ENCODE data around the gene STON2.
A peak's percentile ranks its signal among the peaks of the same experiment; 100 is the strongest.

Gene STON2

GRCh38 chr14:81222126-81222525, 178.0 kb downstream of the STON2 start:
- FAIRE-seq, result no peak
- no peak for DNase-seq (ENCODE audit: insufficient read length)
- TF ChIP-seq POLR2A (IDR thresholded peaks at IDR 0.05; ENCODE audit: low read depth, low read length), result no peak
- no peak for TF ChIP-seq POLR2AphosphoS5 (IDR thresholded peaks at IDR 0.05; ENCODE audit: low read depth, low read length)
- no peak for TF ChIP-seq TAF1 (IDR thresholded peaks at IDR 0.05; ENCODE audit: borderline replicate concordance, low read depth, low read length)

GRCh38 chr14:81221579-81222102, 178.5 kb downstream of the STON2 start:
- FAIRE-seq, result peak; percentile 14
- no peak for DNase-seq (ENCODE audit: insufficient read length)
- TF ChIP-seq TAF1 (IDR thresholded peaks at IDR 0.05; ENCODE audit: borderline replicate concordance, low read depth, low read length) (no peak), POLR2A (IDR thresholded peaks at IDR 0.05; ENCODE audit: low read depth, low read length) (no peak), POLR2AphosphoS5 (IDR thresholded peaks at IDR 0.05; ENCODE audit: low read depth, low read length) (no peak)

- FAIRE-seq (peak; percentile 96), DNase-seq (ENCODE audit: insufficient read length) (peak; percentile 67)
- peak; percentile 96 for TF ChIP-seq POLR2AphosphoS5 (IDR thresholded peaks at IDR 0.05; ENCODE audit: low read depth, low read length)
- peak; percentile 74; the same call in 1 of the 2 replicates for TF ChIP-seq TAF1 (IDR thresholded peaks at IDR 0.05; ENCODE audit: borderline replicate concordance, low read depth, low read length)
- TF ChIP-seq POLR2A (IDR thresholded peaks at IDR 0.05; ENCODE audit: low read depth, low read length), result peak; percentile 99
Measured at GRCh38 chr14:81220830-81221578, 179.1 kb downstream of the STON2 start, which contains the start of gene GTF2A1. GTF2A1 (minus strand) TSS chr14:81220959; CDS start chr14:81220518, 441 bp downstream.

- FAIRE-seq (no peak), DNase-seq (ENCODE audit: insufficient read length) (no peak)
- no peak for TF ChIP-seq TAF1 (IDR thresholded peaks at IDR 0.05; ENCODE audit: borderline replicate concordance, low read depth, low read length)
- no peak for TF ChIP-seq POLR2AphosphoS5 (IDR thresholded peaks at IDR 0.05; ENCODE audit: low read depth, low read length)
- TF ChIP-seq POLR2A (IDR thresholded peaks at IDR 0.05; ENCODE audit: low read depth, low read length), result no peak
Measured at GRCh38 chr14:81220580-81220829, 179.6 kb downstream of the STON2 start.

- TF ChIP-seq POLR2AphosphoS5 (IDR thresholded peaks at IDR 0.05; ENCODE audit: low read depth, low read length) (no peak), POLR2A (IDR thresholded peaks at IDR 0.05; ENCODE audit: low read depth, low read length) (no peak), TAF1 (IDR thresholded peaks at IDR 0.05; ENCODE audit: borderline replicate concordance, low read depth, low read length) (no peak)
- peak; percentile 64 for FAIRE-seq
- DNase-seq (ENCODE audit: insufficient read length), result no peak
Measured at GRCh38 chr14:81219759-81220579, 180.2 kb downstream of the STON2 start.

- TF ChIP-seq TAF1 (IDR thresholded peaks at IDR 0.05; ENCODE audit: borderline replicate concordance, low read depth, low read length) (peak; percentile 77), POLR2A (IDR thresholded peaks at IDR 0.05; ENCODE audit: low read depth, low read length) (peak; percentile 99), POLR2AphosphoS5 (IDR thresholded peaks at IDR 0.05; ENCODE audit: low read depth, low read length) (peak; percentile 99)
- DNase-seq (ENCODE audit: insufficient read length), result peak; percentile 33
- peak; percentile 97 for FAIRE-seq
Measured at GRCh38 chr14:81219210-81219758, 180.8 kb downstream of the STON2 start.

- no peak for DNase-seq (ENCODE audit: insufficient read length)
- TF ChIP-seq TAF1 (IDR thresholded peaks at IDR 0.05; ENCODE audit: borderline replicate concordance, low read depth, low read length) (no peak), POLR2AphosphoS5 (IDR thresholded peaks at IDR 0.05; ENCODE audit: low read depth, low read length) (no peak), POLR2A (IDR thresholded peaks at IDR 0.05; ENCODE audit: low read depth, low read length) (no peak)
- peak; percentile 86 for FAIRE-seq
Measured at GRCh38 chr14:81211844-81212243, 188.3 kb downstream of the STON2 start.

All from GM12892 (cell line).